T-cell (primary cell): Measurements from ENCODE around the gene PCDHGC4. TPM values are rescaled to one million over a fixed set of nuclear protein-coding genes. Genes with fewer than 3 reads are reported as not detected.

Source experiments
- ATAC-seq, 4 experiments: fragments of 200-7000 bp in 3 of 4; fragments of 150-1000 bp in 1 of 4; cut with Tn5 transposase; replicated peaks in 1 of 4; 1 replicate in 3 of 4; 2 replicates in 1 of 4; pipeline ENCODE4 v1.10.0; 2021; ENCODE audit warnings: moderate library complexity in 3 of 4, mild to moderate bottlenecking in 2 of 4, moderate number of reproducible peaks in 1 of 4
- CTCF ChIA-PET, 2 donors: fragments of 300-600 bp; sonication (Branson Sonifier 250); formaldehyde crosslinking; loops; one replicate each; lab custom pipeline; 2022; ENCODE audit warnings: antibody characterized with exemption in 2 of 2; lab: Charles Lee
- POLR2A ChIA-PET, 2 donors: fragments of 300-600 bp; sonication (Branson Sonifier 250); formaldehyde crosslinking; loops; one replicate each; lab custom pipeline; 2022; ENCODE audit warnings: antibody characterized with exemption in 2 of 2; lab: Charles Lee
- DNase-seq, 35 experiments: peaks; one replicate each; pipeline versions ENCODE4 v3.0.0 to v3.0.0-alpha.2; 2013 to 2023
- H3K27ac ChIP-seq: one replicate; pipeline ENCODE4 v1.5.1; 2013; ENCODE audit warnings: low read length
- H3K27me3 ChIP-seq, 2 experiments: replicated peaks in 1 of 2; 1 replicate in 1 of 2; 2 replicates in 1 of 2; pipeline versions ENCODE4 v1.6.1 to v1.7.0; 2013; ENCODE audit warnings: low read length in 1 of 2, mixed read lengths in 1 of 2; ENCODE audit not compliant: control insufficient read depth in 2 of 2, insufficient read depth in 2 of 2; ENCODE audit errors: extremely low read depth in 1 of 2
- H3K36me3 ChIP-seq, 2 donors: 1 replicate in 1 of 2; 2 replicates in 1 of 2; pipeline versions ENCODE4 v1.6.1 to v1.7.0; 2013; ENCODE audit warnings: low read length in 1 of 2; ENCODE audit not compliant: control insufficient read depth in 2 of 2, insufficient read depth in 1 of 2; ENCODE audit errors: extremely low read depth in 1 of 2
- H3K4me1 ChIP-seq, 2 experiments: 1 replicate in 1 of 2; 2 replicates in 1 of 2; pipeline versions ENCODE4 v1.6.1 to v1.7.0; 2013; ENCODE audit warnings: low read length in 2 of 2, mixed read lengths in 1 of 2; ENCODE audit not compliant: insufficient read depth in 2 of 2, control insufficient read depth in 1 of 2; ENCODE audit errors: extremely low read depth in 1 of 2
- H3K4me3 ChIP-seq, 2 donors: 1 replicate in 1 of 2; 2 replicates in 1 of 2; pipeline versions ENCODE4 v1.5.1 to v1.7.0; 2013; ENCODE audit warnings: mild to moderate bottlenecking in 2 of 2, low read length in 1 of 2, moderate library complexity in 1 of 2; ENCODE audit not compliant: control insufficient read depth in 1 of 2; ENCODE audit errors: extremely low read depth in 1 of 2
- H3K9me3 ChIP-seq: 2 replicates; pipeline ENCODE4 v1.7.0; 2013
- H3K27ac Mint-ChIP-seq, 2 donors: one replicate each; pipeline ENCODE4 v1.8.0; 2020 to 2021; ENCODE audit warnings: mild to moderate bottlenecking in 2 of 2, mixed read lengths in 2 of 2
- H3K27me3 Mint-ChIP-seq, 2 donors: one replicate each; pipeline ENCODE4 v1.8.0; 2021 to 2022; ENCODE audit warnings: mixed read lengths in 2 of 2
- H3K36me3 Mint-ChIP-seq: one replicate; pipeline ENCODE4 v1.8.0; 2021; ENCODE audit warnings: mixed read lengths
- H3K4me1 Mint-ChIP-seq, 3 donors: one replicate each; pipeline ENCODE4 v1.8.0; 2020 to 2022; ENCODE audit warnings: mixed read lengths in 3 of 3, mild to moderate bottlenecking in 1 of 3
- H3K4me3 Mint-ChIP-seq, 3 donors: one replicate each; pipeline ENCODE4 v1.8.0; 2020 to 2022; ENCODE audit warnings: mild to moderate bottlenecking in 3 of 3, mixed read lengths in 3 of 3, moderate library complexity in 3 of 3
- H3K9me3 Mint-ChIP-seq, 3 donors: one replicate each; pipeline ENCODE4 v1.8.0; 2020 to 2022; ENCODE audit warnings: mixed read lengths in 3 of 3
- WGBS: methylation state at CpG from one replicate; pipeline ENCODE4 v1.1.5; 2013; ENCODE audit warnings: missing lambda C conversion rate; ENCODE audit not compliant: insufficient coverage; 5-methylcytosine and 5-hydroxymethylcytosine counted together
- total RNA-seq, 35 experiments: library from RNA in 6 of 35; stranded (reverse) in 6 of 35; fragments of 120-200 nt in 1 of 35; gene quantifications; one replicate each; pipeline versions ENCODE4 v1.2.1 to v1.2.4 and lab custom pipeline; 2013 to 2026

PCDHGC4 gene
- total RNA-seq, 5 donors from 2014 or later (not counting 1 experiment from before 2014, with no cell fraction given) = 0.18 to 0.51 TPM; not detected in 3

- ChIA-PET CTCF (no interaction called here), POLR2A (no interaction called here)
- Mint-ChIP-seq H3K4me3 (no peak overlapping the region), H3K9me3 (no peaks in the 10 kb centered on the region), H3K27me3 (no peaks in the 10 kb centered on the region), H3K36me3 (peaks cover 53% of the 10 kb centered on the region), H3K4me1 (peaks cover 25 to 36% (median 35%) of the 10 kb centered on the region in 3 donors), H3K27ac (peak overlapping the region; percentile 61 to 72)
- Histone ChIP-seq H3K4me1 (peaks cover 3 to 34% of the 10 kb centered on the region in 2 experiments), H3K4me3 (no peak overlapping the region), H3K27me3 (no peaks in the 10 kb centered on the region), H3K9me3 (no peaks in the 10 kb centered on the region), H3K36me3 (peaks cover 14 to 77% of the 10 kb centered on the region in 2 donors), H3K27ac (no peak overlapping the region)
- ATAC-seq (no peak), DNase-seq (no peak)
- WGBS = 98% methylated on average over 8 of the region's 8 CpGs
Measured at GRCh38 chr5:141516672-141517025, 31.8 kb downstream of the PCDHGC4 start.

GRCh38 chr5:141517312-141517711, 32.5 kb downstream of the PCDHGC4 start:
- H3K27me3 ChIP-seq = no peaks in the 10 kb centered on the region
- no peak for ATAC-seq
- H3K4me3 Mint-ChIP-seq = no peak overlapping the region
- no peaks in the 10 kb centered on the region for H3K27me3 Mint-ChIP-seq
- no peaks in the 10 kb centered on the region for H3K9me3 Mint-ChIP-seq
- no peaks in the 10 kb centered on the region for H3K9me3 ChIP-seq
- peaks cover 29 to 40% (median 35%) of the 10 kb centered on the region in 3 donors for H3K4me1 Mint-ChIP-seq
- DNase-seq = no peak
- peak overlapping the region in 1 of 2 donors; percentile 66 for H3K27ac Mint-ChIP-seq
- peaks cover 3 to 30% of the 10 kb centered on the region in 2 experiments for H3K4me1 ChIP-seq
- H3K4me3 ChIP-seq = no peak overlapping the region
- WGBS = 100% methylated on average over 2 of the region's 8 CpGs
- POLR2A ChIA-PET = no interaction called here
- no peak overlapping the region for H3K27ac ChIP-seq
- peaks cover 14 to 84% of the 10 kb centered on the region in 2 donors for H3K36me3 ChIP-seq
- CTCF ChIA-PET = no interaction called here
- H3K36me3 Mint-ChIP-seq = peaks cover 59% of the 10 kb centered on the region

DNA sequence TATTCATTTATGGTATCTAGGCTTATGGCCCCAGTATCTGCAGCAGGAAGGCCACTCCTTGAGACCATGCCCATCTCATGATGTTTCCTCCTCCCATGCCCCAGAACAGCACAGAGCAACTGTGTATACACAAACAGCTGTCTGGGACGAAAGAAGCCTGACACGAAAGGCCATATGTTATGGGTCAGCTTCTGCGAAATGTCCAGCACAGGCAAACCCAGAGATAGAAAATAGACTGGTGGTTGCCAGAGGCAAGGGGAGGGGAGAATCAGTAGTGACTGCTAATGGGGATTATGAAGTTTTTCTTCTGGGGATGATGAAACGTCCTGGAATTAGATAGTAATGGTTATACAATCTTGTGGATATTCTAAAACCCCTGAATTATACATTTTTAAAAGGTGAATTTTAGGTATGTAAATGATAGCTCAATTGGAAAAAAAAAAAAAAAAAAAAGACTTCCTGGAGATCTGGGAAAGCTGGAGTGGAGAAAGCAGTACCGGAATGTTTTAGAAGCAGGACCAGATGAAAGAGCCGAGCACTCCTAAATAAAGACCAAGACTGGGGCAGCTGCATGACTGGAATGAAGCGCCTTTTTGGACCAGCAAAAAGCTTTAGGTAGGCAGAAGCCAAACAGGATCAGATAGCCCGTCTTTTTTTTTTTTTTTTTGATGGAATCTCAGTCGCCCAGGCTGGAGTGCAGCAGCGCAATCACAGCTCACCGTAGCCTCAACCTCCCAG, 33.2 kb downstream of the PCDHGC4 start:
- H3K9me3 ChIP-seq = no peaks in the 10 kb centered on the region
- no peaks in the 10 kb centered on the region for H3K27me3 ChIP-seq
- POLR2A ChIA-PET = interaction anchor here in 1 of 2 donors (0.6 to 0.7 kb wide), 2 partner anchors 25 to 197 kb away, joined by 4 read pairs; partner anchors contain the start of gene TAF7
- H3K4me1 ChIP-seq = peaks cover 3 to 22% of the 10 kb centered on the region in 2 experiments
- ATAC-seq (no peak), DNase-seq (no peak)
- peaks cover 14 to 91% of the 10 kb centered on the region in 2 donors for H3K36me3 ChIP-seq
- no peak overlapping the region for H3K4me3 ChIP-seq
- H3K4me3 Mint-ChIP-seq = no peak overlapping the region
- H3K36me3 Mint-ChIP-seq = peaks cover 61% of the 10 kb centered on the region
- peak overlapping the region in 1 of 2 donors; percentile 31 for H3K27ac Mint-ChIP-seq
- no peaks in the 10 kb centered on the region for H3K27me3 Mint-ChIP-seq
- H3K9me3 Mint-ChIP-seq = no peaks in the 10 kb centered on the region
- CTCF ChIA-PET = interaction anchor here (0.6 to 1.0 kb wide), 5 partner anchors 40 to 205 kb away, joined by 3 to 8 read pairs (median 7); partner anchors contain the start of gene PCDHGB6 (in 1 of the 2)
- H3K4me1 Mint-ChIP-seq = peaks cover 27 to 41% (median 29%) of the 10 kb centered on the region in 3 donors
- H3K27ac ChIP-seq = no peak overlapping the region
- 93% methylated on average over 5 of the region's 11 CpGs for WGBS

DNA sequence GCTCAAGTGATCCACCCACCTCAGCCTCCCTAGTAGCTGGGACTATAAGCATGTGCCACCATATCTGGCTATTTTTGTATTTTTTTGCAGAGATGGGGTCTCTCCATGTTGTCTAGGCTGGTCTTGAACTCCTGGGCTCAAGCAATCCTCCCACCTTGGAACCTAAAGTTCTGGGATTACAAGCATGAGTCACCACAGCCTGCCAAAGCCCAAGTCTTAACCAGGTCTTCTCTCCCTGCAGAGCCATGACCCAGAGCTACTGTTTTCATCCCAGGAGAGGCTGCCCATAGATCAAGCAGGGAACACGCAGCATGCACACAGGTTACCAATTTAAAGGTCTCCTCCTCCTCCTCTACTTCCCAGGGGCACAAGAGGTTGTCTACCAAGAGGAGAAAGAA, 33.8 kb downstream of the PCDHGC4 start:
- ATAC-seq = no peak
- H3K27me3 ChIP-seq = no peaks in the 10 kb centered on the region
- Mint-ChIP-seq H3K36me3 (peaks cover 61% of the 10 kb centered on the region), H3K27ac (peak overlapping the region in 1 of 2 donors; percentile 24), H3K4me3 (no peak overlapping the region), H3K27me3 (no peaks in the 10 kb centered on the region), H3K4me1 (peaks cover 22 to 41% (median 28%) of the 10 kb centered on the region in 3 donors), H3K9me3 (no peaks in the 10 kb centered on the region)
- POLR2A ChIA-PET = interaction anchor here in 1 of 2 donors (0.6 kb wide), 1 partner anchor 26 kb away, joined by 4 read pairs; no protein-coding TSS in a partner anchor
- CTCF ChIA-PET = interaction anchor here (0.6 to 1.0 kb wide), 3 partner anchors 40 to 111 kb away, joined by 3 to 8 read pairs (median 8); partner anchors contain the start of gene PCDHGB6 (in 1 of the 2)
- H3K9me3 ChIP-seq = no peaks in the 10 kb centered on the region
- peaks cover 14 to 97% of the 10 kb centered on the region in 2 donors for H3K36me3 ChIP-seq
- WGBS = 100% methylated on average over 1 of the region's 1 CpG
- DNase-seq = no peak
- H3K27ac ChIP-seq = no peak overlapping the region
- peaks cover 3 to 16% of the 10 kb centered on the region in 2 experiments for H3K4me1 ChIP-seq
- no peak overlapping the region for H3K4me3 ChIP-seq

DNA sequence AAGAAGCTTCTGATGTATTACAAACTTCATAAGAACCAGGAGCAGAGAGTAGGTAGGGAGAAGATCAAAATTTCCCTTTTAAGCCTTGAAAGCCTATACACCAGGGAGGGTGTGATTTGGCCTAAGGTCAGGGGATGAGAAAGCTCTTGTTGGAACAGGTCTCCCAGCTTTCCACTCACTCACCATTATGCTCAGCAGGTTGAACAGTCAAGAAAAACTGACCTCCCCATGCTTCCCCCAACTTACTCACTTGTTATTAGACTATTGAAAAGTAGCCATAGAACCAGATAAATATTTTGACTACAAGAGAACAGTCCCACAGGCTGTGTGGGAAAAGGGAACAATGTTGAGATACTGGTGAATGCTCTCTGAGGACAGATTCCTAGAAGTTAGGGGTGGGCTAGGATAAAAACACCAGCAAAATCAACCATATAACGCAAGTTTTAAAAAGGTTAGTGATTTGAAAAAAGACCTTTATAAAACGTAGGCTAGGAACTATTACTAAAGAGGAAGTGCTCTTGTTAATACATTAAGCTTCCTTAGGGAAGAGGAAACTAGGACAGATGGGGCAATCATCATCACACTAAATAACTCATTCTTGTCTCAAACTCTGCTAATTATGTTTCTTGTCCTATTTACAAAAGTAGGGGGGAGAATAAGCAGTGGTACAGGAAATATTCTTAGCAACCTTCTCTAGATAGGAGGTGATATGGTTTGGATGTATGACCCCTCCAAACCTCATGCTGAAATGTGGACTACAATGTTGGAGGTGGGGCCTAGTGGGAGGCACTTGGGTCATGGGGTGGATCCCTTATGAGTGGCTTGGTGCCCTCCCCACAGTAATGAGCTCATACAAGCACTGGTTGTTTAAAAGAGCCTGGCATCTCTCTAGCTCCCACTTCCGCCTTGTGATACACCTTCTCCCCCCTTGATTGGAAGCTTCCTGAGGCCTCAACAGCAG, 35.1 kb downstream of the PCDHGC4 start:
- Mint-ChIP-seq H3K4me3 (no peak overlapping the region), H3K27ac (no peak overlapping the region), H3K27me3 (no peaks in the 10 kb centered on the region), H3K36me3 (peaks cover 73% of the 10 kb centered on the region), H3K9me3 (no peaks in the 10 kb centered on the region), H3K4me1 (peaks cover 14 to 35% (median 24%) of the 10 kb centered on the region in 3 donors)
- no peak for ATAC-seq
- ChIA-PET POLR2A (no interaction called here), CTCF (no interaction called here)
- no peak overlapping the region for H3K4me3 ChIP-seq
- H3K4me1 ChIP-seq = peaks cover 0 to 5% of the 10 kb centered on the region in 2 experiments
- H3K36me3 ChIP-seq = peaks cover 25 to 98% of the 10 kb centered on the region in 2 donors
- H3K27me3 ChIP-seq = no peaks in the 10 kb centered on the region
- DNase-seq = no peak
- no peaks in the 10 kb centered on the region for H3K9me3 ChIP-seq
- WGBS = 100% methylated on average over 1 of the region's 3 CpGs
- H3K27ac ChIP-seq = no peak overlapping the region
